ENCODE data around the gene ADCY2.

GRCh38 chr5:7347377-7347776 is 48.6 kb upstream of the ADCY2 start:
- TF ChIP-seq POLR2A (IDR thresholded peaks at IDR 0.05) (no peak), CTCF (IDR thresholded peaks at IDR 0.05) (no peak)
